DOHH2 (cell line): ENCODE measurements around the gene TNNI2.
A peak's percentile ranks its signal among the peaks of the same experiment; 100 is the strongest.
"Not testable (repeated sequence)": the region's sequence is repeated elsewhere in the genome, so short reads cannot be mapped to it uniquely, and the experiment has no call there.

ENCODE experiments used
- H3F3A ChIP-seq: fragments of 200-600 bp; sonication (generic), shearing (Covaris generic); 2 replicates; pipeline ENCODE4 v1.6.0; 2016; ENCODE audit warnings: antibody characterized with exemption, mild to moderate bottlenecking; ENCODE audit not compliant: control insufficient read depth, insufficient read depth
- H3K27ac ChIP-seq: fragments of 200-600 bp; sonication (generic); 2 replicates; pipeline ENCODE4 v1.5.1; 2014; ENCODE audit warnings: low read depth, mild to moderate bottlenecking, low read length, moderate library complexity
- H3K27me3 ChIP-seq: fragments of 200-600 bp; sonication (generic); 2 replicates; pipeline ENCODE4 v1.6.1; 2014; ENCODE audit warnings: mild to moderate bottlenecking, low read length, mixed read lengths; ENCODE audit not compliant: control insufficient read depth
- H3K36me3 ChIP-seq: fragments of 200-600 bp; sonication (generic); 2 replicates; pipeline ENCODE4 v1.6.1; 2014; ENCODE audit warnings: mild to moderate bottlenecking, low read length, moderate library complexity, mixed read lengths; ENCODE audit not compliant: control insufficient read depth
- H3K4me1 ChIP-seq: fragments of 200-600 bp; sonication (generic); 2 replicates; pipeline ENCODE4 v1.6.1; 2014; ENCODE audit warnings: mild to moderate bottlenecking, low read length, mixed read lengths; ENCODE audit not compliant: control insufficient read depth
- H3K4me2 ChIP-seq: fragments of 200-600 bp; sonication (generic); 2 replicates; pipeline ENCODE4 v1.6.0; 2014; ENCODE audit warnings: mild to moderate bottlenecking, low read length, moderate library complexity
- H3K4me3 ChIP-seq: fragments of 200-600 bp; sonication (generic); 2 replicates; pipeline ENCODE4 v1.5.1; 2014; ENCODE audit warnings: mild to moderate bottlenecking, low read length, mixed read lengths
- H3K79me2 ChIP-seq: fragments of 200-600 bp; sonication (generic); 2 replicates; pipeline ENCODE4 v1.6.1; 2014; ENCODE audit warnings: mild to moderate bottlenecking, low read length, mixed read lengths; ENCODE audit not compliant: control insufficient read depth
- H3K9me2 ChIP-seq: fragments of 200-600 bp; sonication (generic); replicated peaks from 2 replicates; pipeline ENCODE4 v1.6.1; 2014; ENCODE audit warnings: mild to moderate bottlenecking, low read length, mixed read lengths; ENCODE audit not compliant: control insufficient read depth
- H3K9me3 ChIP-seq: fragments of 200-600 bp; sonication (generic); 2 replicates; pipeline ENCODE4 v1.6.1; 2014; ENCODE audit warnings: antibody characterized with exemption, low read length, mixed read lengths; ENCODE audit not compliant: control insufficient read depth, insufficient read depth
- H4K20me1 ChIP-seq: fragments of 200-600 bp; sonication (generic); 2 replicates; pipeline ENCODE4 v1.6.0; 2014; ENCODE audit warnings: low read depth, mild to moderate bottlenecking, antibody characterized with exemption, low read length, moderate library complexity; ENCODE audit not compliant: control insufficient read depth, insufficient read depth
- CTCF ChIP-seq: fragments of 200-600 bp; sonication (generic); IDR thresholded peaks from one replicate; pipeline ENCODE4 v1.5.1; 2014; ENCODE audit warnings: antibody characterized with exemption, mild to moderate bottlenecking, low read depth, low read length; ENCODE audit not compliant: poor library complexity, severe bottlenecking
- EZH2phosphoT487 ChIP-seq: fragments of 200-600 bp; sonication (generic); IDR thresholded peaks from 2 replicates; pipeline ENCODE4 v1.6.1; 2017; ENCODE audit warnings: borderline replicate concordance, mild to moderate bottlenecking, antibody characterized with exemption, low read length, moderate library complexity, mixed read lengths

The TNNI2 gene

GRCh38 chr11:1803246-1803645 lies 35.5 kb upstream of the TNNI2 start:
- Histone ChIP-seq H3K27ac (no peak overlapping the region), H4K20me1 (no peaks in the 10 kb centered on the region), H3K9me2 (no peaks in the 10 kb centered on the region), H3K4me1 (no peaks in the 10 kb centered on the region), H3K27me3 (0 out of 2 replicates have a peak, but pooled peaks cover 4% of the 10 kb centered on the region), H3K9me3 (no peaks in the 10 kb centered on the region), H3K36me3 (no peaks in the 10 kb centered on the region), H3F3A (no peaks in the 10 kb centered on the region), H3K4me2 (no peak overlapping the region), H3K79me2 (no peaks in the 10 kb centered on the region), H3K4me3 (no peak overlapping the region)
- TF ChIP-seq EZH2phosphoT487 (no peak), CTCF (no peak)

- not testable (repeated sequence) for H3K9me2 ChIP-seq, H3K79me2 ChIP-seq, H3K4me1 ChIP-seq, H3K27ac ChIP-seq, H3K36me3 ChIP-seq, H3K4me3 ChIP-seq, H3F3A ChIP-seq, H3K4me2 ChIP-seq, H3K27me3 ChIP-seq, H4K20me1 ChIP-seq, H3K9me3 ChIP-seq
These were observed 34.8 kb upstream of the TNNI2 start for GRCh38 chr11:1803835-1804519.

- Histone ChIP-seq H3K27ac (no peak overlapping the region), H3K4me2 (no peak overlapping the region), H3K4me1 (no peaks in the 10 kb centered on the region), H3F3A (no peaks in the 10 kb centered on the region), H3K9me3 (no peaks in the 10 kb centered on the region), H3K27me3 (0 out of 2 replicates have a peak, but pooled peaks cover 4% of the 10 kb centered on the region), H3K4me3 (no peak overlapping the region), H4K20me1 (no peaks in the 10 kb centered on the region), H3K79me2 (no peaks in the 10 kb centered on the region), H3K9me2 (no peaks in the 10 kb centered on the region), H3K36me3 (no peaks in the 10 kb centered on the region)
- TF ChIP-seq CTCF (no peak), EZH2phosphoT487 (no peak)
These were observed 33.3 kb upstream of the TNNI2 start for GRCh38 chr11:1805525-1805924.

- no peaks in the 10 kb centered on the region for H3F3A ChIP-seq
- no peaks in the 10 kb centered on the region for H3K4me1 ChIP-seq
- no peak for TF ChIP-seq EZH2phosphoT487
- TF ChIP-seq CTCF: peak; percentile 22
- H3K4me2 ChIP-seq: no peak overlapping the region
- no peaks in the 10 kb centered on the region for H4K20me1 ChIP-seq
- H3K36me3 ChIP-seq: no peaks in the 10 kb centered on the region
- no peaks in the 10 kb centered on the region for H3K9me2 ChIP-seq
- no peaks in the 10 kb centered on the region for H3K79me2 ChIP-seq
- no peak overlapping the region for H3K4me3 ChIP-seq
- 0 out of 2 replicates have a peak, but pooled peaks cover 4% of the 10 kb centered on the region for H3K27me3 ChIP-seq
- H3K9me3 ChIP-seq: no peaks in the 10 kb centered on the region
- H3K27ac ChIP-seq: no peak overlapping the region
These were observed 31.4 kb upstream of the TNNI2 start for GRCh38 chr11:1807264-1807995.
